Activated naive CD4-positive, alpha-beta T cell (primary cell): ENCODE measurements around the gene FAM98C.

ENCODE experiments used
- DNase-seq, 4 experiments: peaks; one replicate each; lab custom pipeline; 2025; lab: John Stamatoyannopoulos, UW

The FAM98C gene

DNA sequence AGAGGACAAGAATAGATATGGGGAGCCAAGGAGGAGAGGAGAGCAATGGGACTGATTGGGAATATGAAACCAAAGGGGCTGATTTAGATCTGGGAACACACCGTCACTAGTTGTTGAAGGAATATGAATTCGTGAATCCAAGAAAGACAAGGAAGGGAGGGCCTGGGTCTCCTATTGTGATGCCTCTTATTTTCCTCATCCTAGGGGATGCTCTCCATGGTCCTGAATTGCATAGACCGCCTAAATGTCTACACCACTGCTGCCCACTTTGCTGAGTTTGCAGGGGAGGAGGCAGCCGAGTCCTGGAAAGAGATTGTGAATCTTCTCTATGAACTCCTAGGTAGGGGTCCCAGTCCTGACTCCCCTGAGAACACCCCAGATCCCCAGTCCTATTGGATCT is 52.1 kb downstream of the FAM98C start:
- no peak for DNase-seq

DNA sequence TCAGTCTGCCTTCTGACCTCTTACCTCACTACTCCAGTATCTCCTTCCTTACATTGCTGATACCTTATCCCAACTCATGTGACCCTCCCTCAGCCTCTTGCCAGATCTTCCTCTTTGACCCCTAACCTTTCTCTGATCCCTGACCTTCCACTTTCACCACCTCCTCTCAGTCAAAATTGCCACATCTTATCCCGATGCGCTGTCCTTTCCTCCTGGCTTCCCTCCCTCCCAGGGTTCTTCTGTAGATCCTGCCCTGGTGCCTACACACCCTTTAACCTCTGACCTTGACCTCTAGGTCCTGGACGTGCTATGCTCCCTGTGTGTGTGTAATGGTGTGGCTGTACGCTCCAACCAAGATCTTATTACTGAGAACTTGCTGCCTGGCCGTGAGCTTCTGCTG is 54.3 kb downstream of the FAM98C start:
- DNase-seq, result no peak

DNA sequence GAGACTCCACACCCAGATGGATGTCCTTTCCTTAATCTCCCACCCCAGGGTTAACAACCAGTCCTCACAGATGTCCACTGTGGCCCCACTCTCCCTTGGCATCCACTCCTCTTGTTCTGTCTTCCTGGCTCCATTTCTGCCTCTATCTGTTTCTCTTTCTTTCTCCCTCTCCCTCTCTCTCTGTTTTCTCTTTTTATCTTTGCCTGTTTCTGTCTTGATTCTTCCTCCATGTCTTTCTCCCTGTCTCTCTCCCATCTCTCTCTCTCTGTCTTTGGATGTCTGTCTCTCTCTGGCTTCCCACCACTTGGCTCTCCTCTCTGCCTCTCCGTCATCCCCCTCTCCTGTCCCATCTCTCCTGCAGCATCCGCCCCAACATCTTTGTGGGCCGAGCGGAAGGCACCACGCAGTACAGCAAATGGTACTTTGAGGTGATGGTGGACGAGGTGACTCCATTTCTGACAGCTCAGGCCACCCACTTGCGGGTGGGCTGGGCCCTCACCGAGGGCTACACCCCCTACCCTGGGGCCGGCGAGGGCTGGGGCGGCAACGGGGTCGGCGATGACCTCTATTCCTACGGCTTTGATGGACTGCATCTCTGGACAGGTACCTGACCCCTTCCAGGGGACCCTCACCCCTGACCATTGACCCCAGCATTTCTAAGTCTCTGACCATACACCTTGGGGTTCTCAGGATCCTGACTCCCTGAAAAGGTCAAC is 55.0 kb downstream of the FAM98C start:
- no peak for DNase-seq
